Activated CD8-positive, alpha-beta T cell treated with anti-CD3 and anti-CD28 coated beads, Interleukin-2, amount 10 ng/mL, durations not matched to agents 7 days and 5 days (primary cell): ENCODE data around the gene CTDSP1. TPM values are rescaled to one million over a fixed set of nuclear protein-coding genes. Genes with fewer than 3 reads are reported as not detected.

ENCODE experiments used
- ATAC-seq: fragments of 150-1000 bp; cut with Tn5 transposase; one replicate; pipeline ENCODE4 v1.10.0; 2021; ENCODE audit warnings: moderate library complexity
- CTCF ChIA-PET: fragments of 350-600 bp; sonication (Branson Sonifier 250); formaldehyde crosslinking; loops from one replicate; lab custom pipeline; 2021; ENCODE audit warnings: antibody characterized with exemption; lab: Charles Lee
- POLR2A ChIA-PET: fragments of 350-600 bp; sonication (Branson Sonifier 250); formaldehyde crosslinking; loops from one replicate; lab custom pipeline; 2021; ENCODE audit warnings: antibody characterized with exemption; lab: Charles Lee
- DNase-seq: peaks from one replicate; pipeline ENCODE4 v3.0.0-alpha.2; 2020
- H3K27ac Mint-ChIP-seq: one replicate; pipeline ENCODE4 v1.8.0; 2021; ENCODE audit warnings: mild to moderate bottlenecking, mixed read lengths
- H3K27me3 Mint-ChIP-seq: one replicate; pipeline ENCODE4 v1.8.0; 2021; ENCODE audit warnings: low read depth, mixed read lengths
- H3K36me3 Mint-ChIP-seq: one replicate; pipeline ENCODE4 v1.8.0; 2021; ENCODE audit warnings: low read depth, mixed read lengths
- H3K4me1 Mint-ChIP-seq: one replicate; pipeline ENCODE4 v1.8.0; 2021; ENCODE audit warnings: low read depth, mixed read lengths
- H3K4me3 Mint-ChIP-seq: one replicate; pipeline ENCODE4 v1.8.0; 2021; ENCODE audit warnings: mild to moderate bottlenecking, mixed read lengths
- H3K9me3 Mint-ChIP-seq: one replicate; pipeline ENCODE4 v1.8.0; 2022; ENCODE audit warnings: mixed read lengths; ENCODE audit not compliant: insufficient read depth
- total RNA-seq, 2 experiments: library from RNA; stranded (reverse); gene quantifications; one replicate each; pipeline ENCODE4 v1.2.3, GENCODE V29; 2021

The CTDSP1 gene
- total RNA-seq, 2 experiments from 2014 or later = 175 to 185 TPM

DNA sequence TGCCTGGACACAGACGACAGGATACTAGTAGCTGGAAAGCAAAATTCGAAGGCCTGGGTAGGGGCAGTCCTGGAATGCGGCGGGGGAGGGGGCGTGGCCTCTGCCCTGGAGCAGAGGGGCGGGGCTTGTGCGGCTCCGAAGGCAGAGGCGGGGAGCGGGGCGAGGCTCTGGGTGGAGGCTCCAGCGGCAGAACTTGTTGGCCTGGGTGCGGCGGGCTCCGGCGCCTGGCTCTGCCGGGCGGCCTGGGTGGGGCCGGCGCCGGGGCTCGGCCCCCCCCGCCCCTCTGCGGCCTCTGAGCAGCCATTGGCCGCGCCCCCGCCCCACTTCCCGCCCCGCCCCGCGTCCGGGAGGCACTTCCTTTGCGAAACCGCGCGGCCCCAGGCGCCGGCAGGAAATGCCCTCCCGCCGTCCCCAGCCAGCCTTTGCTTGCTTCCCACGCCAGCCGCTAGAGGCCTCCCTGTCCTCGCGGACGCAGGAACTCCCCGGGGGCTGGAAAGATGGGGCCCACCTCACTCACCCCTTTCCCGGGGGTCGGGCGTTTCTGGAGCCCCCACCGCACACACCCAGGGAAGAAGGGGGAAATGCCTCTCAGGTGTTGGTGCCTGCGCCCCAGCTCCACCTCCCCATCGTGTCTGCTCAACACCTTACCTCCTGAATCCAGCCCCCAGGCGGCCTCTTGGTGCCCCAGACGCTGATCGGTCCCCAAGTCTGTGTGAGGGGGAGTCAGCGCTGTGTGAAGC is 6.7 kb downstream of the CTDSP1 start:
- Mint-ChIP-seq H3K27me3 (no peaks in the 10 kb centered on the region), H3K9me3 (no peaks in the 10 kb centered on the region), H3K4me3 (peak overlapping the region; percentile 72), H3K27ac (peak overlapping the region; percentile 90), H3K36me3 (peaks cover 39% of the 10 kb centered on the region), H3K4me1 (peaks cover 65% of the 10 kb centered on the region)
- peak; percentile 97 for DNase-seq
- CTCF ChIA-PET = interaction anchor here (1.0 to 1.9 kb wide), 4 partner anchors 10 to 164 kb away, joined by 3 to 13 read pairs (median 4); no protein-coding TSS in a partner anchor
- POLR2A ChIA-PET = interaction anchor here (0.5 to 3.8 kb wide), 5 partner anchors 9 to 848 kb away, joined by 3 to 15 read pairs (median 3); partner anchors contain the start of genes BCS1L and ZNF142
- ATAC-seq = peak; percentile 88

DNA sequence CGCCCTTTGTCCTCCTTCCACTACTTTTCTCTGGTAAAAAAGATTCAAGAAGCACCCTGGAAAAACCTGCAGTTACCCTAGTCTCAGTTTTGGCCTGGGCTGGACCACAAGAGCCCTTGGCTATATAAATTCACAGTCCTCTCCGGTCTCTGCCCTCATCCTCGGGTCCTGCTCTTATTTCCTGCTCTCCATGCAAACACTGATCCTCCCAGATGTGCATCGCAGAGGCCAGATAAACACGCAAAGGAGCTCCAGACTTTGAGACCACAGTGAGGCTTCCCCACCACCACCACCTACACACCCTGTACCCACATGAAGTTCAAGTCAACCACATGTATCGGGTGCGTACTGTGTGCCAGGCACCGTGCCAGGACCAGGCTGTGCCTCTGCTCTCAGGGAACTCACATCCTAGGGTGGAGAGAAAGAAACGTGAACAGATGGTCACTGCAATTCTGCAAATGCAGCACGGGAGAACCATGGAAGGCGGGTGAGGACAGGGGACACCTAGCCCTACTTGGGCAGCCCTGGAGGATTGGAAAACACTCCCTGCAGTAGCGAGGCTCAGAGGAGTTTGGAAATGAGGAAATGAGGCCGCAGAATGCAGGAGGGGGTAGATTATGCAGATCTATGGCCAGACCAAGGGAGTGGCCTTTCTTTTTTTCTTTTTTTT is 7.4 kb downstream of the CTDSP1 start:
- POLR2A ChIA-PET = interaction anchor here (0.5 to 3.8 kb wide), 6 partner anchors 10 to 847 kb away, joined by 3 to 15 read pairs (median 3); partner anchors contain the start of genes BCS1L and ZNF142

DNA sequence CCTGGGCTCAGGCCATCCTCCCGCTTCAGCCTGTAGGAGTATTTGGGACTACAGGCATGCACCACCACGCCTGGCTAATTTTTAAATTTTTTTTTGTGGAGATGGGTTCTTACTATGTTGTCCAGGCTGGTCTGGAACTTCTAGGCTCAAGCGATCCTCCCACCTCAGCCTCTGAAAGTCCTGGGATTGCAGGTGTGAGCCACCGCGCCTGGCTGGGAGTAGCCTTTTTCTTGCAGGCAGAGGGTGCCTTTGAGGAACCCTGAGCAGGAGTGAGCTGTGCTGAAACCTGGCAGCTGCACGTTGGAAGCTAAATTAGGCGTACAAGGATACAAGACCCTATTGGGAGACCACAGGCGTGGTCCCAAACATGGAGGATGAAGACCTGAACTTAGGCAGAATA is 8.0 kb downstream of the CTDSP1 start:
- Mint-ChIP-seq H3K4me3 (no peak overlapping the region), H3K9me3 (no peaks in the 10 kb centered on the region), H3K4me1 (peaks cover 58% of the 10 kb centered on the region), H3K27me3 (no peaks in the 10 kb centered on the region), H3K36me3 (peaks cover 26% of the 10 kb centered on the region), H3K27ac (peak overlapping the region; percentile 33)
- POLR2A ChIA-PET = interaction anchor here (0.9 to 3.8 kb wide), 4 partner anchors 11 to 179 kb away, joined by 3 to 15 read pairs (median 3); no protein-coding TSS in a partner anchor
- DNase-seq (no peak), ATAC-seq (no peak)
- CTCF ChIA-PET = interaction anchor here (0.8 to 1.7 kb wide), 4 partner anchors 11 to 113 kb away, joined by 3 to 6 read pairs (median 4); no protein-coding TSS in a partner anchor

More for the DNA sequence above, 7.4 kb downstream of the CTDSP1 start:
- ATAC-seq = peak; percentile 10
- peak overlapping the region; percentile 90 for H3K27ac Mint-ChIP-seq
- CTCF ChIA-PET = interaction anchor here (0.7 to 1.4 kb wide), 5 partner anchors 12 to 164 kb away, joined by 3 to 4 read pairs (median 3); no protein-coding TSS in a partner anchor
- H3K4me1 Mint-ChIP-seq = peaks cover 59% of the 10 kb centered on the region
- no peaks in the 10 kb centered on the region for H3K27me3 Mint-ChIP-seq
- H3K9me3 Mint-ChIP-seq = no peaks in the 10 kb centered on the region
- peak overlapping the region; percentile 72 for H3K4me3 Mint-ChIP-seq
- peaks cover 32% of the 10 kb centered on the region for H3K36me3 Mint-ChIP-seq
- DNase-seq = peak; percentile 66

DNA sequence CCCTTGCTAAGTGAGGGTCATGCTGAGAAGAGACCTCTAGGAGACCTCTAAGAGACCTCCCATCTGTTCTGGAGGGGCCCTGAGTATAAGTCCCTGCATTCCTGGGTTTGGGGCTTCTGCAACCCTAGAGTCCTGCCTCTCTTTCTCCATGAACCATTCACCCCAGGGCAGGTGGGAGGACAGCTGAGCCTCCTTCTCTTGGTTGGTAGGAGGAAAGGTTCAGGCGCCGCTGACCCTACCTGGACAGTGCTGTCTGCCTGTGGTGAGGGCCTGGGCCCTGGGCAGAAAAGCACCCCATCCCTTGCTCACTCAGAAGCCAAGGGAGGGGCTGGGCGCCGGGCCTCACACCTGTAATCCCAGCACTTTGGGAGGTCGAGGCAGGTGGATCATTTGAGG is 18.7 kb downstream of the CTDSP1 start:
- no peaks in the 10 kb centered on the region for H3K9me3 Mint-ChIP-seq
- peaks cover 3% of the 10 kb centered on the region for H3K27me3 Mint-ChIP-seq
- no peak overlapping the region for H3K4me3 Mint-ChIP-seq
- H3K4me1 Mint-ChIP-seq = no peaks in the 10 kb centered on the region
- H3K36me3 Mint-ChIP-seq = no peaks in the 10 kb centered on the region
- POLR2A ChIA-PET = no interaction called here
- no peak for DNase-seq
- no peak overlapping the region for H3K27ac Mint-ChIP-seq
- CTCF ChIA-PET = no interaction called here
- no peak for ATAC-seq

DNA sequence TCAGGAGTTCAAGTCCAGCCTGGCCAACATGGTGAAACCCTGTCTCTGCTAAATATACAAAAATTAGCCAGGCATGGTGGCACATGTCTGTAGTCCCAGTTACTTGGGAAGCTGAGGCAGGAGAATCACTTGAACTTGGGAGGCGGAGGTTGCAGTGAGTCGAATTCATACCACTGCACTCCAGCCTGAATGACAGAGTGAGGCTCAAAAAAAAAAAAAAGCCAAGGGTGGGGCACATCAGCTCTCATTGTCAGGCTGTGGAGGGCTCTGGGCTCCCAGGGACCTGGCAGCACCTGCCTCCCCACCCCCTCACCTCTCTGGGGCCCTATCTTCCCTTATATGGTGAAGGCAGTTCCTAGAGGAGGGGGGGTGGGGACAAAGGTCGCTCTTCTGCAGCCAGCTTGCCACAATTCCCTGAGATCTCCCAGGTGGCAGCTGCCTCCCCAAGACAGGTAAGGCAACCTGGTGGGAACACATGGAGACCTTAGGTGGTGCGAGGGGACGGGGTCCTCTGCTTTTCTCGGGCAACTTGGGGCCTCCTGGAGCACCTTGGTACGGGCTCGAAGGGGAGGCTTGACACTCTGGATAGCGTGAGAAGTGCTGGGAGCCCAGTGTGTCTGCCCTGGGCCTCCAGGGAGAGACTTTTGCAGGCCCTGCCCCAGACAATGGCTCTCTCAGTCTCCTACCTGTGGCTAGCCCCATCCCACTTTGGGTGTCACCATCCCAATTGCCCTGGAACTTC is 19.2 kb downstream of the CTDSP1 start, which contains the start of gene VIL1:
TSS of gene VIL1 (plus strand) at position 407 of the 742 bp plus-strand sequence. CDS start 4,656 bp downstream, outside the sequence.
- no peaks in the 10 kb centered on the region for H3K36me3 Mint-ChIP-seq
- DNase-seq (no peak), ATAC-seq (no peak)
- no peak within 1 kb of the TSS for H3K27ac Mint-ChIP-seq
- CTCF ChIA-PET = no interaction called here
- POLR2A ChIA-PET = no interaction called here
- H3K9me3 Mint-ChIP-seq = no peaks in the 10 kb centered on the region
- H3K27me3 Mint-ChIP-seq = peaks cover 3% of the 10 kb centered on the region
- no peak within 1 kb of the TSS for H3K4me3 Mint-ChIP-seq
- no peaks in the 10 kb centered on the region for H3K4me1 Mint-ChIP-seq

DNA sequence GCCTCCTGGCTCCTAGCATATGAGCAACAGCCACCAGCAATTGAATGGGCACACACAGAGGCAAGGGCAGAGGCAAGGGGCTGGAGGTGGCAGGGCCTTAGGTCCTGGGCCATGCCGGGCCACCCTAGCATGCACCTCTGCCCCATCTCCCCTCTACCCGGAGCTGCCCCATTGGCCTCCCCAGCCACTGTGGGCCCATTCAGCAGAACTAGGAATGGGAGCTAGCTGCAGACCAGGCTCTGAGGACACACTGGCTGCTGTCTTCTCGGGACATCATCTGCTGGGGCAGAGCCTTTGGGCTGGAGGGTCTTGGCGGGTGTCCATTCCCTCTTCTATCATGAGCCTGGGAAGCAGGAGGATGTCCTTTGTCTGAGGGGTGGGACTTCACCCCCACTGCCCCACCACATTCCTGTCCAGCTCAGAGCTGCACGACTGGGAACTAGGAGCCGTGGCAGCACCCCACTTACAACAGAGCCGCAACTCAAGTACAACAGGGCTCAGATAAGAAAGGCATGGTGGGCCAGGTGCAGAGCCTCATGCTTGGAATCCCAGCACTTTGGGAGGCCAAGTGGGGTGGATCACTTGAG is 20.1 kb downstream of the CTDSP1 start:
- no peak overlapping the region for H3K27ac Mint-ChIP-seq
- no peaks in the 10 kb centered on the region for H3K4me1 Mint-ChIP-seq
- H3K27me3 Mint-ChIP-seq = peaks cover 3% of the 10 kb centered on the region

DNA sequence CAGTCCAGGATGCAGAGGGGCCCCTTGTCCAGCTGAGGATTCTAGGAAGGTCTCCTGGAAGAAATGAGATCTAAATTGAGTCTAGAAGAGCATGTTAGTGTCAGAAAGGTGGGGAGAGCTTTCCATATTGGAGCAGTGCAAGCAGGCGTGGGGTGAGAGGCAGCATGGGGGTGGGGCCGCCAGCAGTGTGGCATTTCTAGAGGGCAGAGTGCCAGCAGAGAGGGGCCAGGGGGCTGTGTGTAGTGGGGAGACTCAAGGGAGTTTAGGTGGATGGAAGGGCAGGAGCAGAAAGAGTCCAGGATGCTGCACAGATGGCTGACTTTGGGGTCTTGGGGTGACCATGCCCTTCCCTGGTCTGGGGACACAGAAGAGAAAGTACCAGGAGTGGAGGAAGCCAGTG is 21.4 kb downstream of the CTDSP1 start:
- H3K9me3 Mint-ChIP-seq = no peaks in the 10 kb centered on the region
- H3K27ac Mint-ChIP-seq = no peak overlapping the region
- CTCF ChIA-PET = no interaction called here
- POLR2A ChIA-PET = no interaction called here
- H3K4me3 Mint-ChIP-seq = no peak overlapping the region
- no peaks in the 10 kb centered on the region for H3K36me3 Mint-ChIP-seq
- H3K27me3 Mint-ChIP-seq = peaks cover 3% of the 10 kb centered on the region
- ATAC-seq (no peak), DNase-seq (no peak)
- no peaks in the 10 kb centered on the region for H3K4me1 Mint-ChIP-seq

More for the DNA sequence above, 20.1 kb downstream of the CTDSP1 start:
- ChIA-PET POLR2A (no interaction called here), CTCF (no interaction called here)
- Mint-ChIP-seq H3K36me3 (no peaks in the 10 kb centered on the region), H3K9me3 (no peaks in the 10 kb centered on the region), H3K4me3 (no peak overlapping the region)
- no peak for DNase-seq
- ATAC-seq = no peak

DNA sequence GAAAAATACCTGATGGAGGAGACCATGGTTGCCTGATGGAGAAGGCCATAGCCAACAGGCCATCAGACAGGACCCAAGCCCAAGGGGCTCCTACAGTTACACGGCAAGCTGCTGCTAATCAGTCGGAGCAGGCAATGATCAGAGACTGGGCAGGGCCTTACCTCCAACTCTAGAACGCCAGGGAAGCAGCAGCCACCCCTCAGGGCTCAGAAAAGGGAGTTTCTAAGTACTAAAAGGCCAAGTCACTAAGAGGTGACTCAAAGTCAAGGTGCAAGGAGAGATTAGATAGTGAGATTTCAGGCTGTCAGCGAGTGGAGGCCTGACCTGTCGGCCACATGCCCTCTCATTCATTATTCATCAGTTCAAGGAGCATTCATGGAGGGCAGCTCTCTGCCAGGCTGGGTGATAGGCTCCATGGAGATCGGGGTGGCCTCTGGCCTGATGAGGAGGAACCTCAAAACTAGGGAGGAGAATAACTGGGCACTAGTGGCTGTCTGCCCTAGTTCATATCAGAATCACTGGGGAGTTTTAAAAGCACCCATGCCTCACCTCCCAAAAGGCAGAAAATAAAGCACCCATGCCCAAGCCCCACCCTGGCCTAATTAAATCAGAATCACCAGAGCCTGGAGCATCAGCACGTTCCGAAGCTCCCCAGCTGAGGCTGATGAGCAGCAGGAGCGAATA is 22.9 kb downstream of the CTDSP1 start:
- no peaks in the 10 kb centered on the region for H3K36me3 Mint-ChIP-seq
- ATAC-seq (no peak), DNase-seq (no peak)
- ChIA-PET POLR2A (no interaction called here), CTCF (no interaction called here)
- no peaks in the 10 kb centered on the region for H3K4me1 Mint-ChIP-seq
- H3K27me3 Mint-ChIP-seq = peaks cover 3% of the 10 kb centered on the region
- H3K4me3 Mint-ChIP-seq = no peak overlapping the region
- no peaks in the 10 kb centered on the region for H3K9me3 Mint-ChIP-seq
- no peak overlapping the region for H3K27ac Mint-ChIP-seq

DNA sequence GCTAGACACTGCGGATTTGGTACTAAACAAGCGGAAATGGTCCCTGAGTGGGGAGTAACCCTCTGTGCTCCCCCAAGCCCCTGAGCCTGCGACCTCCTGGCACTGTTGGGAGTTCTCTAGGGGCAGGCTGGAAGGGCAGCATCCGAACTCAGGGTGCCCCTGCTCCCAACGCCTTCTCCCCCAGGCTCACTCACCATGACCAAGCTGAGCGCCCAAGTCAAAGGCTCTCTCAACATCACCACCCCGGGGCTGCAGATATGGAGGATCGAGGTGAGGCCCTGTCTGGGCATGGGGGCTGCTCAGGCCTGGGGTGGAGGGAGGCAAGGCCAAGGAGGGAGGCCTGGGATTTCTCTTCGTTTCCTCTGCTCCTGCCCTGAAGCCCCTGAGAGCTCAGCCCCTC is 23.9 kb downstream of the CTDSP1 start:
- Mint-ChIP-seq H3K27me3 (peaks cover 3% of the 10 kb centered on the region), H3K4me3 (no peak overlapping the region), H3K9me3 (no peaks in the 10 kb centered on the region), H3K27ac (no peak overlapping the region), H3K4me1 (no peaks in the 10 kb centered on the region), H3K36me3 (no peaks in the 10 kb centered on the region)
- DNase-seq = no peak
- POLR2A ChIA-PET = no interaction called here
- CTCF ChIA-PET = no interaction called here
- no peak for ATAC-seq

DNA sequence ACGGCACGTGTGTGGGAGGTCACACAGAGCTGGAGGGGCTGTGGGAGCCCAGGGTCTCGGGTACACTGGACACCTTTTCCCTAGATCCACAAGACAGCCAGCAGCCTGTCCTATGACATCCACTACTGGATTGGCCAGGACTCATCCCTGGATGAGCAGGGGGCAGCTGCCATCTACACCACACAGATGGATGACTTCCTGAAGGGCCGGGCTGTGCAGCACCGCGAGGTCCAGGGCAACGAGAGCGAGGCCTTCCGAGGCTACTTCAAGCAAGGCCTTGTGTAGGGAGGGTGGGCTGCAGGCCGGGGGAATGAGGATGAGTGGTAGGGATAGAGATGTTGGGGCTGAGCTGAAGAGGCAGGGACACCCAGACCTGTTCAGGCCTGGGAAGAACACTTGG is 25.9 kb downstream of the CTDSP1 start:
- ChIA-PET POLR2A (interaction anchor here (1.4 kb wide), 1 partner anchor 18 kb away, joined by 3 read pairs; no protein-coding TSS in a partner anchor), CTCF (no interaction called here)
- H3K27me3 Mint-ChIP-seq = peaks cover 3% of the 10 kb centered on the region

DNA sequence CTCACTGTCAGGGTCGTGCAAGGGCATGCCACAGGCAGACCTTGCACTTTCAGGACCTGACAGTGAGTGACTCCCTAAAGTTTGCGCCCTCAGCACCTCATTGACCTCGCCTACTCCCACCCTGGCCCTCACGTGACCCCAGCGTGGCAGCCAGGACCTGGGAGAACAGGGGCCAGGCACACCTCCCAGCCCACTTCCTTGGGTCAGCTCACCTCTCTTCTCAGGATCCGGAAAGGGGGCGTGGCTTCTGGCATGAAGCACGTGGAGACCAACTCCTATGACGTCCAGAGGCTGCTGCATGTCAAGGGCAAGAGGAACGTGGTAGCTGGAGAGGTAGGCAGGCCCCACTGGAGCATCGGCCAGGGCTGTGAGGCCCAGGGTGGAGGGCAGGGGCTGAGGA is 28.1 kb downstream of the CTDSP1 start:
- no peak overlapping the region for H3K4me3 Mint-ChIP-seq
- H3K27me3 Mint-ChIP-seq = peaks cover 5% of the 10 kb centered on the region
- no peak for DNase-seq
- ATAC-seq = no peak
- ChIA-PET CTCF (no interaction called here), POLR2A (no interaction called here)
- H3K27ac Mint-ChIP-seq = no peak overlapping the region
- H3K36me3 Mint-ChIP-seq = no peaks in the 10 kb centered on the region
- no peaks in the 10 kb centered on the region for H3K9me3 Mint-ChIP-seq
- peaks cover 15% of the 10 kb centered on the region for H3K4me1 Mint-ChIP-seq

More for the DNA sequence above, 25.9 kb downstream of the CTDSP1 start:
- no peak overlapping the region for H3K27ac Mint-ChIP-seq
- no peaks in the 10 kb centered on the region for H3K36me3 Mint-ChIP-seq
- peaks cover 9% of the 10 kb centered on the region for H3K4me1 Mint-ChIP-seq
- DNase-seq (no peak), ATAC-seq (no peak)
- H3K9me3 Mint-ChIP-seq = no peaks in the 10 kb centered on the region
- H3K4me3 Mint-ChIP-seq = no peak overlapping the region
